ENCODE data around the gene ASCL2.

ASCL2 gene, protein sequence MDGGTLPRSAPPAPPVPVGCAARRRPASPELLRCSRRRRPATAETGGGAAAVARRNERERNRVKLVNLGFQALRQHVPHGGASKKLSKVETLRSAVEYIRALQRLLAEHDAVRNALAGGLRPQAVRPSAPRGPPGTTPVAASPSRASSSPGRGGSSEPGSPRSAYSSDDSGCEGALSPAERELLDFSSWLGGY

DNA sequence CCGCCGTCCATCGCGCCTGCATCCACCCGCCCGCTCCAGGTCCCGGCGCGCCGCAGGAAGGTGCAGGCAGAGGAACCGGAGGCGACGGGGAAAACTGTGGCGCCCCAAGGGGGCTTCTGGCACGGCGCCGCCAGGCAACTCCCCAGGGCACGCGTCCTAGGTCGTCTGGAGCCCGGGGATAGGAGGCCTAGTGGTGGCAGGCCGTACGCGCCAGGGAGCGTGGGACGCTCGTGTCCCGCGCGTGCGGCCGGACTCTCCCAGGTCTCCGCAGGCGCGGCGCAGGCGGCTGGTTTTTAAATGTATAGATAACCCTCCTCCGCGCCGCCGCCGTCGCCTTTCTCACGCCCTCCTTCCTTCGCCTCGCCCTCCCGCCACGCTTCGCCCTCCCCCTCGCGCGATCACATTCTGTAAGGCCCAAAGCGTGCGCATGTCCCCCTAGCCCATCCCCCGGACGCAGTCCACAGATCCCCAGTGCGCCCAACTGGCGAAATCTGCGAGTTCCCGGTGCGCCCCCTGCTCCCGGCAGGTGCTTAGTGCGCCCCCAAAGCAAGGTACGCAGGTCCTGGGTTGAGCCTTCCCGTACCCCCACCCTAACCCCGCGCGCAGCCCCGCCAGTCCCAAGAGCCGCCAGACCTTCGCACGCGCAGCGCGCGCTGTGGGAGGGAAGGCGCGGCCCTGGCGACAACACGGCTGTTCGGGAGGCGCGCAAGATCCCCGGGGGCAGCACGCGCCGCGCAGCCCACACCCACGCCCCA is at the start of gene ASCL2:
ASCL2 (minus strand) TSS at position 267 of the 755 bp plus-strand sequence; CDS start at position 11, 256 bp downstream.
- no peak for DNase-seq

- DNase-seq: no peak
Measured at GRCh38 chr11:2319791-2320472, 49.5 kb upstream of the ASCL2 start.

- DNase-seq: no peak
Measured at GRCh38 chr11:2318707-2319106, 48.3 kb upstream of the ASCL2 start.

GRCh38 chr11:2318123-2318522 is 47.7 kb upstream of the ASCL2 start:
- no peak for DNase-seq

GRCh38 chr11:2317354-2318050 is 47.1 kb upstream of the ASCL2 start:
- DNase-seq: no peak

DNA sequence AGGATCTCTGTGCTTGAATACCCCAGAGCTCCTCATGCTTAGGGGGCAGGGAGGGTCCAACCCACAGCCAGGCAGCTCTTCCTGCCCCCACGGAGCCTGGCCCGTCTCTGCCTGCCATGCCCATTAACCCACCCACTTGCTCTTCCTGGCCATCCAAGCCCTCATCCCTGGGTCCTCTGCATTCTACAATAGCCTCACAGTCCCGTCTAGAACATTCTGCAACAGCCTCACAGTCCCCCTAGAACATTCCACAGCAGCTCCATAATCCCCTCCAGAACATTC is 46.5 kb upstream of the ASCL2 start:
- DNase-seq: no peak

- DNase-seq: no peak
Measured at GRCh38 chr11:2316169-2316962, 46.0 kb upstream of the ASCL2 start.

DNA sequence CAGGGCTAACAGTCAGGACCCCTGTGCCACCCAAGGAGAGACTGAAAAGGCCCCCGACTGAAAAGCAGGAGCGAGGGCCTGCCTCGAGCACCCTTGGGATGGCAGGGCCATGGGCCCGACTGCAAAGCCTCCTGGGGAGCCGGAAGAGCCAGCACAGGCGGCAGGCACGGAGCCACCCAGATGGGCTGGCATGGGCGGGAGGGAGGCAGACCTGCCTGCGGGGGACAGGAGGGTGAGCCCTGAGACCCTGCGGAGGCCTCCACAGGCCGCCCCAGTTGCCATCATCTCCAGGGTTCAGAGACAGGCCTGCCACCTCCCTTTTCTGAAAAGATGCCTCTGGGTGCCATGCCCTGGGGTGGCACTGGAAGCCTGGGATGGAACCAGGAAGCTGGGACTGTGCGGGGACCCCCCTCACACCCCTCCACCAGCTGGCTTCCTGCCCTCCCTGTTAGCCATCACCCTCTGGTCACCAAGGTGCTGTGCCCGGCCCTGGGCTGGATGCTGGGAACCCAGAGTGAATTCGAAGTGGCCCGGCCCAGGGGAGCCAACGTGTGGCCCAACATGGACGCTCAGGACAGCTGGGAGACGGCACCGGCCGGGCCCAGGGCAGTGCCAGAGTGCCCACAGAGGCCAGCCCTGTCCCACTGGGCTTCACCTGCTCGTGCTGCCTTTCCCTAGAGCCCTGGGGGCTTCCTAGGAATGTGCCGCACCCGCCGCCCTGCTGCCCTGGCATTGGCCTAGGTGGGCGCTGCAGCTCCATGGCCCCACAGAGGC is 45.2 kb upstream of the ASCL2 start:
- no peak for DNase-seq

DNA sequence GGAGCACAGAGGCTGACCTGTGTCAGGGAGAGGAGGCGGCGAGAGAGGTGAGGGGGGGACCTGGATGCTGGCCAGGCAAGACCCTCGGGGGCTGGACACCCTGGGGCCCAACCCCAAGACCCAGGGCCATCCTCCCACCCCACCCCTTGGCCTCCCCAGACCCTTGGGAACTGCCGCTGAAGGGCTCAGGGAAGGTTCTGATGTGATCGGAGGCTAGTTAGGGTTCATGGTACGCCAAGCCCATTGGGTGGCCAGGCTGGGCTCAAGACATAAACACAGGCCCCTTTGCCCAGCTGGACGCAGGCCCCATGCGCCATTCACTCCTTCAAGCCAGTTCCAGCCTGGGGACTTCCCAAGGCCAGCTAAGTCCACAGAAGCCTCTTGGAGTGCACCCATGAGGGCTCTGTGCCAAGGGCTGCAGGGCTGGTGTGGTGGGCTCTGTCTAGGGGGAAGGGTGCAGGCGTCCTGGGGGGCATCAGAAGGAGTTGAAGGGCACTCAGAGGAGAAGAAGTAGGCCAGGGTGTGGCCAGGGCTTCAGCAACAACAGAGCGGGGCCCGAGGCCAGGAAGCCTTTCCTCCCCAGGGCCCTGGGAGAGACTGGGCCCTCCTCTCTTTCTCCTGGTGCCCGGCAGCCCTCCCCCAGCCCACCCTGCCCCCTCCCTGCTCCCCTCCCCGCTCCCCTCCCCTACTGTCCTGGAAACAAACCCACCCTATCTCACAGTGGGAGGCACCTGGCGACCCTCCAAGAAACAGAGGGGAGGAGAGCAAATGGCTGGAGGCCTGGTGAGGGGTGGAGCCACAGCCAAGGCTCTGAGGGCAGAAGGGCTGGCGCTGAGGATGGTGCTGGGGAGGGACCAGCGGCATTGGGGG is 44.4 kb upstream of the ASCL2 start:
- no peak for DNase-seq

DNA sequence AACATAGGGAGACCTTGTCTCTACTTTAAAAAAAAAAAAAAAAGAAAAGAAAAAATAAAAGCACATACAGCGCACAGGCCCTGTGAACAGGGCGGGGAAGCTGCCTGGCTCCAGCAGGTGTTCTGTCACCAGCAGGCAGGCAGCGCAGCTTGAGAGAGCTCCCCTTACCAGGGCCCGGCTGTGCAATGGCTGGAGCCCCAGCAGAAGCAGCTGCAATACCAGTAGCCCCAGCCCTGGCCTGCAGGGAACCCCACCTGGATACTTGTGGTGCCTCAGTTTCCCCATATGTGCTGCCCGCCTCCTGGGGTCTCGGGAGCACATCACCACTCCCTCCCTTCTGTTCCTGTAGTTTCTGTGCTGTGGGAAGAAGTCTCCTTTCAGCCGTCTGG is 43.7 kb upstream of the ASCL2 start:
- DNase-seq: no peak

GRCh38 chr11:2313051-2313951 is 42.9 kb upstream of the ASCL2 start:
- no peak for DNase-seq

DNA sequence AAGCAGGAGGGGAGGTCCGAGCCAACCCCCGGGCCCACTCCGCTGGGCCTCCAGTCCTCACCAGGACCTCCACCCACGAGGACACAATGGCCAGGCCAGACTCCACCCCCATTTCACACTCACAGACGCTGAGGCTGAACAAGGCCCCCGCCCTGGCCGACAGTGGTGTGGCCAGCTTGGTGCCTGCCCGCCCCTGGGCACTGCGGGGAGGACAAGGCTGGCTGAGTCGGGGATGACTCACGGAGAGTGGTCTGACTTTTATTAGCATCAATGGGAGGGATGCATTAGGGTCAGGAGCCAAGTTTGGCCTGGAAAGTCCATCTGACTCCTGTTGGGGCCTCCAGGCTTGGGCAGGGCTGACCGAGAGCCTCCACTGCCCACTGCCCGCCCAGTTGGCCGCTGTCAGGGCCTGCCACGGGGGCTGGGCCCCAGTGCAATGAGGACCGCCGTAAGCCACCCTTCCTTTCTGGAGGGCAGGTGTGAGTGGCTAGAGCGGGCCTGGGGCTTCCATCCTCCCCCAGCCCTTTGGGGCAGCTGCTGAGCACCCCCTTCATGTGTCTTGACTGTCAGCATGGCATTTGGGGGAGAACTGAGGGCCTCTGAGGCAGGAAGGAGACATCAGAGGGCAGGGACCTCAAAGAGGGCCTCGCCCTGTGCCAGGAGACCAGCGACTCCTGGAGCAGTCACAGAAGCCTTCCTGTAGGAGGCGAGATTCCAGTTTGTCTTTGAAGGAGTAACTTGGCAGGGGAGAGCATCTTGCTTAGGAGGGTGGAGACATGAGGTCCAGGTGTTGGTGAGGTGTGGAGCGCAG is 42.0 kb upstream of the ASCL2 start:
- no peak for DNase-seq

- no peak for DNase-seq
Measured at GRCh38 chr11:2311353-2312133, 41.2 kb upstream of the ASCL2 start.

- DNase-seq: no peak
Measured at GRCh38 chr11:2310786-2311352, 40.5 kb upstream of the ASCL2 start.

- DNase-seq: no peak
Measured at GRCh38 chr11:2310073-2310785, 39.8 kb upstream of the ASCL2 start.

- DNase-seq: no peak
Measured at GRCh38 chr11:2309251-2310072, 39.1 kb upstream of the ASCL2 start.

Data from activated effector memory CD4-positive, alpha-beta T cell treated with Interleukin-2 at 50 U/mL for 16 hours (primary cell).